Activated CD8-positive, alpha-beta T cell treated with anti-CD3 and anti-CD28 coated beads, Interleukin-2, amount 10 ng/mL, durations not matched to agents 7 days and 5 days (primary cell): ENCODE results near the gene KRTAP9-8. TPM values are rescaled to one million over a fixed set of nuclear protein-coding genes. Genes with fewer than 3 reads are reported as not detected.

ENCODE experiments used
- total RNA-seq, 2 experiments: library from RNA; stranded (reverse); gene quantifications; one replicate each; pipeline ENCODE4 v1.2.3, GENCODE V29; 2021

The KRTAP9-8 gene
- total RNA-seq, 2 experiments from 2014 or later: not detected

Other genes starting within 250 kb of the KRTAP9-8 start
- gene KRTAP3-3, start 243.8 kb upstream of the KRTAP9-8 start, total RNA-seq: not detected
- gene KRTAP3-2, start 238.1 kb upstream of the KRTAP9-8 start, total RNA-seq: not detected
- not detected for gene KRTAP3-1, start 228.9 kb upstream of the KRTAP9-8 start, total RNA-seq
- gene KRTAP1-5, start 210.8 kb upstream of the KRTAP9-8 start, total RNA-seq: not detected
- gene KRTAP1-4, start 207.8 kb upstream of the KRTAP9-8 start, total RNA-seq: not detected
- not detected for gene KRTAP1-3, start 203.1 kb upstream of the KRTAP9-8 start, total RNA-seq
- gene KRTAP1-1, start 196.5 kb upstream of the KRTAP9-8 start, total RNA-seq: not detected
- not detected for gene KRTAP2-1, start 190.7 kb upstream of the KRTAP9-8 start, total RNA-seq
- gene KRTAP2-2, start 182.8 kb upstream of the KRTAP9-8 start, total RNA-seq: not detected
- not detected for gene KRTAP2-3, start 177.9 kb upstream of the KRTAP9-8 start, total RNA-seq
- gene KRTAP2-4, start 172.1 kb upstream of the KRTAP9-8 start, total RNA-seq: not detected
- gene KRTAP4-7, start 153.8 kb upstream of the KRTAP9-8 start, total RNA-seq: not detected
- not detected for gene KRTAP4-8, start 139.9 kb upstream of the KRTAP9-8 start, total RNA-seq
- gene KRTAP4-16, start 135.8 kb upstream of the KRTAP9-8 start, total RNA-seq: not detected
- not detected for gene KRTAP4-9, start 132.6 kb upstream of the KRTAP9-8 start, total RNA-seq
- not detected for gene KRTAP4-11, start 119.6 kb upstream of the KRTAP9-8 start, total RNA-seq
- not detected for gene KRTAP4-12, start 113.8 kb upstream of the KRTAP9-8 start, total RNA-seq
- gene KRTAP4-6, start 97.5 kb upstream of the KRTAP9-8 start, total RNA-seq: not detected
- not detected for gene KRTAP4-5, start 88.2 kb upstream of the KRTAP9-8 start, total RNA-seq
- gene KRTAP4-4, start 77.3 kb upstream of the KRTAP9-8 start, total RNA-seq: not detected
- gene KRTAP4-3, start 69.8 kb upstream of the KRTAP9-8 start, total RNA-seq: not detected
- not detected for gene KRTAP4-2, start 59.8 kb upstream of the KRTAP9-8 start, total RNA-seq
- not detected for gene KRTAP4-1, start 53.1 kb upstream of the KRTAP9-8 start, total RNA-seq
- not detected for gene KRTAP9-1, start 48.1 kb upstream of the KRTAP9-8 start, total RNA-seq
- not detected for gene KRTAP9-2, start 11.4 kb upstream of the KRTAP9-8 start, total RNA-seq
- not detected for gene KRTAP9-3, start 5.5 kb upstream of the KRTAP9-8 start, total RNA-seq
- gene KRTAP9-4, start 11.7 kb downstream of the KRTAP9-8 start, total RNA-seq: not detected
- not detected for gene KRTAP9-9, start 17.4 kb downstream of the KRTAP9-8 start, total RNA-seq
- not detected for gene KRTAP9-6, start 27.4 kb downstream of the KRTAP9-8 start, total RNA-seq
- gene KRTAP9-7, start 37.7 kb downstream of the KRTAP9-8 start, total RNA-seq: not detected
- gene KRTAP29-1, start 64.9 kb downstream of the KRTAP9-8 start, total RNA-seq: not detected
- gene KRTAP16-1, start 71.3 kb downstream of the KRTAP9-8 start, total RNA-seq: not detected
- not detected for gene KRTAP17-1, start 77.7 kb downstream of the KRTAP9-8 start, total RNA-seq
- gene KRT33A, start 112.8 kb downstream of the KRTAP9-8 start, total RNA-seq: not detected
- not detected for gene KRT33B, start 131.8 kb downstream of the KRTAP9-8 start, total RNA-seq
- gene KRT34, start 144.3 kb downstream of the KRTAP9-8 start, total RNA-seq: not detected
- not detected for gene KRT31, start 159.6 kb downstream of the KRTAP9-8 start, total RNA-seq
- not detected for gene KRT37, start 186.6 kb downstream of the KRTAP9-8 start, total RNA-seq
- gene KRT38, start 203.0 kb downstream of the KRTAP9-8 start, total RNA-seq: not detected
- gene KRT32, start 229.4 kb downstream of the KRTAP9-8 start, total RNA-seq: not detected
- gene KRT35, start 243.2 kb downstream of the KRTAP9-8 start, total RNA-seq: not detected